Heart right ventricle (tissue), 16 donors: Measurements from ENCODE around the gene CRYGS. TPM values are rescaled to one million over a fixed set of nuclear protein-coding genes. Genes with fewer than 3 reads are reported as not detected.

Experiments used
- ATAC-seq, 8 donors: fragments of 200-7000 bp; cut with Tn5 transposase; one replicate each; pipeline ENCODE4 v1.9.1; 2020; ENCODE audit warnings: mild to moderate bottlenecking in 8 of 8, moderate library complexity in 8 of 8, moderate number of reproducible peaks in 1 of 8
- DNase-seq, 2 donors: peaks; one replicate each; pipeline ENCODE4 v3.0.0-alpha.2; 2020
- H3K27ac ChIP-seq, 10 donors: fragments of 200-600 bp; sonication (generic) in 2 of 10; one replicate each; pipeline versions ENCODE4 v1.5.0 to v1.8.0; 2020 to 2022; ENCODE audit warnings: mild to moderate bottlenecking in 3 of 10
- H3K27me3 ChIP-seq, 7 donors: fragments of 200-600 bp; one replicate each; pipeline ENCODE4 v1.8.0; 2021 to 2022; ENCODE audit warnings: mild to moderate bottlenecking in 2 of 7
- H3K36me3 ChIP-seq, 9 donors: fragments of 200-600 bp; sonication (generic) in 1 of 9; one replicate each; pipeline versions ENCODE4 v1.5.0 to v1.8.0; 2020 to 2022; ENCODE audit warnings: mild to moderate bottlenecking in 2 of 9
- H3K4me1 ChIP-seq, 9 donors: fragments of 200-600 bp; sonication (generic) in 1 of 9; one replicate each; pipeline versions ENCODE4 v1.5.0 to v1.8.0; 2020 to 2022; ENCODE audit warnings: mild to moderate bottlenecking in 4 of 9
- H3K4me3 ChIP-seq, 10 donors: fragments of 200-600 bp; sonication (generic) in 2 of 10; one replicate each; pipeline versions ENCODE4 v1.5.0 to v1.8.0; 2020 to 2022; ENCODE audit warnings: mild to moderate bottlenecking in 7 of 10, moderate library complexity in 2 of 10
- H3K9me3 ChIP-seq, 11 donors: fragments of 200-600 bp in 10 of 11; sonication (generic) in 2 of 11; one replicate each; pipeline versions ENCODE4 v1.5.0 to v1.8.0; 2013 to 2022; ENCODE audit warnings: mild to moderate bottlenecking in 2 of 11, control low read depth in 1 of 11, moderate library complexity in 1 of 11
- CTCF ChIP-seq, 9 donors: fragments of 200-600 bp; sonication (generic) in 2 of 9; IDR thresholded peaks; one replicate each; pipeline versions ENCODE4 v1.5.0 to v1.8.0; 2021 to 2022; ENCODE audit warnings: antibody characterized with exemption in 9 of 9, mild to moderate bottlenecking in 5 of 9, moderate library complexity in 1 of 9
- WGBS, 2 donors: extraction: QIAGEN DNeasy Blood & Tissue Kit; methylation state at CpG; one replicate each; pipeline ENCODE4 v1.1.7; 2013; ENCODE audit warnings: inconsistent platforms in 1 of 2; 5-methylcytosine and 5-hydroxymethylcytosine counted together
- intact Hi-C, 10 donors: fragments of 100-400 bp; cut with DNase I; formaldehyde crosslinking; loops; one replicate each; pipeline versions ENCODE4 v1.11.1 to v1.14.2; 2022
- polyA plus RNA-seq, 2 donors: library from polyadenylated mRNA; stranded (reverse); fragments of 200-250 nt; gene quantifications; one replicate each; pipeline ENCODE4 v1.2.3, GENCODE V29; 2013
- total RNA-seq, 10 donors: library from RNA; stranded (reverse); fragmentation: NEBNext Ultra II Directional in 3 of 10; extraction: Animal tissue kit (Norgen Biotek cat#: 25700) in 3 of 10; gene quantifications; one replicate each; pipeline versions ENCODE4 v1.2.1 to v1.2.4, GENCODE V29; 2021 to 2023
- donor health status: Arrhythmogenic right ventricular cardiomyopathy.
- donor health status: ischemic (EF 13 %, LVEDD 7.1; RV severe dilation, severe dysfunction).
- donor health status: healthy with polysubstance abuse.
- donor health status: DM: no; HTN: yes; CAD: no.
- donor health status: DM: no; HTN: no; CAD: no.
- donor health status: ischemic (EF 25% LVEDD 6.9; RV normal size, moderate dysfunction).
- donor health status: ischemic (EF 25% LVEDD 5.7; RV mildly dilated, moderate dysfunction).
- donor health status: healthy.
- donor health status: DM: yes; HTN: yes; CAD: no.
- donor health status: Ischemic cardiomyopathy.
- donor health status: ischemic (EF 35%, LVEDD 5.7; RV mildly dilated, moderate dysfunction).
- donor health status: nonischemic (EF 11% LVEDD 7.7; RV severe dilation, severe dysfunction).
- donor health status: DM: yes; HTN: yes; CAD: no.
- donor health status: PGD.
- donor health status: ischemic (EF 29% LVEDD 5.4; RV normal size, mild dysfunction).
- donor health status: nonischemic (EF 23%, LVEDD 6.1; RV moderate dilation, normal function).

The CRYGS gene
- total and polyA plus RNA-seq, 12 donors: 0.28 to 8.9 (median 1.1) TPM

GRCh38 chr3:186511702-186512101 is 32.5 kb downstream of the CRYGS start:
- ATAC-seq (no peak), DNase-seq (no peak)
- no peak for TF ChIP-seq CTCF (IDR thresholded peaks at IDR 0.05)
- 60 to 65% methylated on average over 5 of the region's 5 CpGs for WGBS, 2 donors
- intact Hi-C loops: no loop called here
- H3K27me3 ChIP-seq: peaks cover 0 to 24% (median 0%) of the 10 kb centered on the region in 7 donors
- H3K4me1 ChIP-seq: peaks cover 0 to 8% (median 0%) of the 10 kb centered on the region in 9 donors
- no peak overlapping the region for H3K27ac ChIP-seq
- H3K36me3 ChIP-seq: no peaks in the 10 kb centered on the region
- H3K4me3 ChIP-seq: no peak overlapping the region
- H3K9me3 ChIP-seq: peaks cover 0 to 3% (median 0%) of the 10 kb centered on the region in 11 donors

GRCh38 chr3:186511245-186511644 is 32.9 kb downstream of the CRYGS start:
- Histone ChIP-seq H3K9me3 (no peaks in the 10 kb centered on the region), H3K36me3 (no peaks in the 10 kb centered on the region), H3K27me3 (peaks cover 0 to 24% (median 0%) of the 10 kb centered on the region in 7 donors), H3K4me3 (no peak overlapping the region), H3K27ac (no peak overlapping the region), H3K4me1 (peaks cover 0 to 8% (median 0%) of the 10 kb centered on the region in 9 donors)
- ATAC-seq: no peak
- WGBS, 2 donors: 90 to 93% methylated on average over 4 of the region's 4 CpGs
- intact Hi-C loops: no loop called here
- no peak for DNase-seq
- no peak for TF ChIP-seq CTCF (IDR thresholded peaks at IDR 0.05)

GRCh38 chr3:186510374-186511079 is 33.7 kb downstream of the CRYGS start:
- TF ChIP-seq CTCF (IDR thresholded peaks at IDR 0.05): peak in 6 of 9 donors; percentile 10 to 32 (median 14)
- no peak overlapping the region for H3K27ac ChIP-seq
- H3K27me3 ChIP-seq: peaks cover 0 to 20% (median 0%) of the 10 kb centered on the region in 7 donors
- H3K4me3 ChIP-seq: no peak overlapping the region
- H3K9me3 ChIP-seq: no peaks in the 10 kb centered on the region
- DNase-seq (no peak), ATAC-seq (no peak)
- peaks cover 0 to 5% (median 0%) of the 10 kb centered on the region in 9 donors for H3K4me1 ChIP-seq
- intact Hi-C loops: no loop called here
- no peaks in the 10 kb centered on the region for H3K36me3 ChIP-seq
- 74% methylated on average over 9 of the region's 9 CpGs for WGBS, 2 donors

- DNase-seq: no peak
- H3K9me3 ChIP-seq: no peaks in the 10 kb centered on the region
- H3K27me3 ChIP-seq: peaks cover 0 to 14% (median 0%) of the 10 kb centered on the region in 7 donors
- H3K4me3 ChIP-seq: no peak overlapping the region
- no peaks in the 10 kb centered on the region for H3K36me3 ChIP-seq
- TF ChIP-seq CTCF (IDR thresholded peaks at IDR 0.05): no peak
- peaks cover 0 to 5% (median 0%) of the 10 kb centered on the region in 9 donors for H3K4me1 ChIP-seq
- H3K27ac ChIP-seq: no peak overlapping the region
- WGBS, 2 donors: 77 to 86% methylated on average over 2 of the region's 2 CpGs
- no peak for ATAC-seq
- intact Hi-C loops: no loop called here
Measured at GRCh38 chr3:186509423-186509822, 34.8 kb downstream of the CRYGS start.
